GM19455 (cell line): ENCODE results near the gene COPS8.

Source experiments
- ATAC-seq: cut with Tn5 transposase; IDR thresholded peaks from one replicate; pipeline ENCODE4 v1.9.1; 2021; ENCODE audit not compliant: unreplicated experiment

The COPS8 gene

GRCh38 chr2:237064203-237065070 lies 21.3 kb upstream of the COPS8 start:
- ATAC-seq, result no peak

DNA sequence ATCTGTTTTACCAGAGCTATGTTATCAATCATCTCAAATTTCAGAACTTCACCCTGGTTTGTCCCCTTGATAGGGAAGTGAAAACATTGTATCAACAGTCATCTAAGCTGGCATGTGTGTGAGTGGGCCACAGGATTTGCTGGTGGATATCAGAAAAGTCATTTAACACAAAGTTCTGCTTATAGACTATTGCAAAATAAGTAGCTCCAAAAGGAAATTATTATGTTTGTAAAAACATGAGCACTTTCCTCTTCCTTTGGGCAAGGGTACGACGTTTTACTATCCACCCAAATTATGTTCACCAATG lies 20.7 kb upstream of the COPS8 start:
- no peak for ATAC-seq

DNA sequence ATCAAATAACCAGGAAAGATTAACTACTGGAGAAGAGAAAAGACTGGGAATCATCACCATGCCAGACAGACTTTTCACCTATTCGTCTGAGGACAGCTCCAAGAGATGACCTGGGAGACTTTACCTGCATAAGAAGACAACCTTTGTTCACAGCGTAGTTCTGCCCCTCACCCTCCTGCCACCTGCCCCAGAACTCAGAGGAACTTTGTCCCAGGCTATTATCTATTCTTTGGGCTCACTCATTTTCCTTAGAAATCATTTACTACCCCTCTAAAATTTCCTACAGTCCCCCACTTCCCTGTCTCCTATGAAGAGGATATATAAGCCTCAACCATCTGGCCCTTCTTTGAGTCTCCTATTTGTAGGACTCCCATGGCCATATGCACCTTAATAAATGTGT lies 19.3 kb upstream of the COPS8 start:
- ATAC-seq, result no peak

- ATAC-seq, result no peak
Measured at GRCh38 chr2:237068005-237068576, 17.6 kb upstream of the COPS8 start.

- ATAC-seq, result no peak
Measured at GRCh38 chr2:237072067-237072931, 13.4 kb upstream of the COPS8 start.

GRCh38 chr2:237073552-237073951 lies 12.1 kb upstream of the COPS8 start:
- no peak for ATAC-seq

- ATAC-seq, result no peak
Measured at GRCh38 chr2:237074211-237074993, 11.3 kb upstream of the COPS8 start.

DNA sequence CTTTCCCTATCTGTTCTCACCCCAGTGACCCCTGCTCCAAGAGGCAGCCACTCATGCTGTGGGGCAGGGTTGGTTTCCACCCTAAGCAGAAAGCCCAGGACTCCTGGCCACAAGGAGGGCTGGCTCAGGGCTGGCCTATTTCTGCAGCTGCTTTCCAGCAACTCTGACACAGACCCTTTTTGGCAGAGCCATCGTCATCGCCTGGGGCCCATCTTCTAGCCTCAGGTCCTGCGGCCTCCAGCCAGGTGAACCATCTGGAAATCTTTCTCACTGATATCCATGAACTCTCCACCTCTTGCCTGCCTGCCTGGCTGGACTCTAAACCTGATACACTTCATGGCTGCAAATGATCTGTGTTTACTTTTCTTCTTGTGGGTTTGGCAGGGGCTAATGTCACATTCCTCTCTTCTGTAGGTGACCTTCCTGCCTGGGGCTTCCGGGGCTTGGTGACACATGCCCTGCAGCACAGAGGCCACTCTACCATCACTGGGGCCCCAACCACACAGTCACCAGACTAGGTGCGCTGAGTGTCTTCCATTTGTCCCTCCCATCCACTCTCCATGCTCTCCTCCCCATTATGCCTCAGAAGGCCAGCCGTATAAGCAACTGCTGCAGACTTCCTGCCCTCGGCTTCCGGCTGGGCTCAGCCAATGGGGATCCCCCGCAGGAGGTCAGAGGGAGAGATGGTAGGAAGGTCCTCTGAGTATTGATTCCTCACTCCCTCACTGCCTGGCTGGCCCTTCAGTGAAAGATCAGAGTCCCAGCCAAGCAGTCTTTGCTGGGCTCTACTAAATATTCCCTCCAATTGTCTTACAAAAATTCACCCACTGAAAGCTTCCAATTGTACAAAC lies 9.7 kb upstream of the COPS8 start:
- ATAC-seq, result no peak

GRCh38 chr2:237081596-237081995 lies 4.1 kb upstream of the COPS8 start:
- ATAC-seq, result no peak

DNA sequence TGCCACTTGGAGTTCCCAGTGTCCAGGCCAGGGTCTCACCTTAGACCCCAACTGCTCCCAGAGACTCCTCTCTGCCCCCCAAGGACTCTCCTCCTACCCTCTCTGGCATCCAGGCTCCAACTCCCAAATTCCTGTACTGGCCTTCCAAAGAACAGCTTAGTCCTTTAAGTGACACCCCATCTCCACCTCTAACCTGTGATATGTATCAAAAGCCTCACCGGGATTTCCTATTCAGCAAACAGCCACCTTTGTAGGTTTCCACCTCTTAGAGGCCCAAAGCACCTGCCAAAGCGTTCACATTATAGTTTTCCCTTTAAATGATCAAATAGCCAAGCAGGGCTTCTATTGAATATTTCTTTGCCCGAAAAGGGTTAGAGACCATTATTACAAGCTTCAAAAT lies 2.7 kb upstream of the COPS8 start:
- ATAC-seq, result no peak

GRCh38 chr2:237084444-237084843 lies 1.2 kb upstream of the COPS8 start:
- ATAC-seq, result no peak

- ATAC-seq, result no peak
Measured at GRCh38 chr2:237090906-237091305, 5.2 kb downstream of the COPS8 start.

GRCh38 chr2:237091779-237092436 lies 6.2 kb downstream of the COPS8 start:
- ATAC-seq, result no peak

DNA sequence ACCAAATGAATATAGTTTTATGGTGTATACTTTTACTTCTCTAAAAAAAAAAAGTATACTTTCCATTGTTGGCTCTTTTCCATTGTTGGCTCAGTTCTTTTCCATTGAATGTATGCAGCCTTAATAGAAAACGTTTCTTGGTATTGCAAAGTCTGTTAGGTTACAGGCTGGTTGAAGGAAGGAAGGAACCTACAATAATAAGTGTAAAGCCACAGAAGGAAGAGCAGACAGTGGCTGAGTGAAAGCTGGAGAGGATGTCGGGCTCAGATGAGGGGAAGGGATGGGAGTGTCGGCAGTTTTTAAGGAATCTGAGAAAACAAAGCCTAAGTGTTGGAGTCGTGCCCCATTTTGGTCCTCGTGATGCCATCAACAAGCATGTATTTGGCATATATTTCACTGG lies 6.8 kb downstream of the COPS8 start:
- ATAC-seq, result no peak

- no peak for ATAC-seq
Measured at GRCh38 chr2:237092920-237093781, 7.5 kb downstream of the COPS8 start.

DNA sequence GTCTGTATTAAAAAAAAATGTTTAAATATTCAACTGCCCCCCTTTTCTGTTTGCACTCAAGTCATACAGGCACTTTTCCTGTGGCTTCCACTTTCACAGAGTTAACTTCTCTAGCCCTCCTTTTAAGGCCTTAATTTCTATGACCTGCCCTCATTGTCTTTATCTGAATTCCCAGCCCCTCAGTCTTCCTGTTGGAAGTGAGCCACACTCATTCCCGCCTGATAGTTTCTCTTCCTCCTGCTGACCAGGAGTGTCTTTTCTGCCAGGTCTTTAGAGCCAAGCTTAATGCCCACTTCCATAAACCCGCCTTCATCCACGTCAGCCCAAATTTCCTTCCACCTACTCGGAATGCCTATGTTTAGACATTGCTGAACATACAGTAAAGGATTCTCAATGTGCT lies 10.5 kb downstream of the COPS8 start:
- no peak for ATAC-seq

- no peak for ATAC-seq
Measured at GRCh38 chr2:237096911-237097310, 11.2 kb downstream of the COPS8 start.

GRCh38 chr2:237097326-237097910 lies 11.7 kb downstream of the COPS8 start:
- ATAC-seq, result no peak
